ENCODE data around the gene AQP1.

The AQP1 gene

DNA sequence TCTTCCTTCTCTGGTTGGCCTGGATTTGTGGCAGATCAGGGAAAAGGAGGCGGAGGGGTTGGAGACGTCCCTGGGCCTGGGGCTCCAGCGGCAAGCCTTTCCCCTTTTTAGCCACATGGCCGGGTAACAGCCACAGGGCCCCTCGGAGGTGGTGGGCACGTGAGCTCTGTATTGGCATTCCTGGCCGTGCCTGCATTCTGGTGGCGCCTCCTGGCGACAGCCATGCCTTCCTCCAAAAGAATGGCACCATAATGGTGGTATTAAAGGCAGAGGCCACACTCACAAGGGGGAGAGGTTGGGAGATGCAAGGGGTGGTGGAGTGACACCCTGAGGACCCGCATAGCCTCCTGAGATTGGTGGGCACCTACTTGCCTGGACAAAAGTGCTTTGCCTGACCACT, 3.0 kb upstream of the AQP1 start:
- Histone ChIP-seq H2AFZ (ENCODE audit: low read depth, low read length) (no peak overlapping the region), H3K27ac (ENCODE audit: low read length) (no peak overlapping the region), H3K4me2 (ENCODE audit: insufficient read depth, low read length) (no peak overlapping the region), H3K36me3 (ENCODE audit: insufficient read depth, low read length) (no peaks in the 10 kb centered on the region), H3K4me3 (ENCODE audit: low read depth in 1 of 2, low read length in 2 of 2) (no peak overlapping the region), H3K9me3 (ENCODE audit: insufficient read depth, low read length, severe bottlenecking) (no peaks in the 10 kb centered on the region), H3K9ac (ENCODE audit: low read depth, low read length) (no peak overlapping the region), H3K79me2 (ENCODE audit: insufficient read depth, low read length) (no peaks in the 10 kb centered on the region), H3K4me1 (ENCODE audit: insufficient read depth, low read length) (no peaks in the 10 kb centered on the region), H4K20me1 (ENCODE audit: insufficient read depth, low read length) (peaks cover 5% of the 10 kb centered on the region; the same call in 1 of the 2 replicates), H3K27me3 (ENCODE audit: insufficient read depth, low read length, poor library complexity) (no peaks in the 10 kb centered on the region)
- DNase-seq (no peak), ATAC-seq (ENCODE audit: insufficient read depth, low read depth) (no peak)
- no peak for TF ChIP-seq EZH2 (IDR thresholded peaks at IDR 0.05; ENCODE audit: borderline replicate concordance, low read depth, low read length, severe bottlenecking)
- TF ChIP-seq, protein P1, sequence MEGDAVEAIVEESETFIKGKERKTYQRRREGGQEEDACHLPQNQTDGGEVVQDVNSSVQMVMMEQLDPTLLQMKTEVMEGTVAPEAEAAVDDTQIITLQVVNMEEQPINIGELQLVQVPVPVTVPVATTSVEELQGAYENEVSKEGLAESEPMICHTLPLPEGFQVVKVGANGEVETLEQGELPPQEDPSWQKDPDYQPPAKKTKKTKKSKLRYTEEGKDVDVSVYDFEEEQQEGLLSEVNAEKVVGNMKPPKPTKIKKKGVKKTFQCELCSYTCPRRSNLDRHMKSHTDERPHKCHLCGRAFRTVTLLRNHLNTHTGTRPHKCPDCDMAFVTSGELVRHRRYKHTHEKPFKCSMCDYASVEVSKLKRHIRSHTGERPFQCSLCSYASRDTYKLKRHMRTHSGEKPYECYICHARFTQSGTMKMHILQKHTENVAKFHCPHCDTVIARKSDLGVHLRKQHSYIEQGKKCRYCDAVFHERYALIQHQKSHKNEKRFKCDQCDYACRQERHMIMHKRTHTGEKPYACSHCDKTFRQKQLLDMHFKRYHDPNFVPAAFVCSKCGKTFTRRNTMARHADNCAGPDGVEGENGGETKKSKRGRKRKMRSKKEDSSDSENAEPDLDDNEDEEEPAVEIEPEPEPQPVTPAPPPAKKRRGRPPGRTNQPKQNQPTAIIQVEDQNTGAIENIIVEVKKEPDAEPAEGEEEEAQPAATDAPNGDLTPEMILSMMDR (IDR thresholded peaks at IDR 0.05; ENCODE audit: borderline replicate concordance, extremely low read depth, low read length, poor library complexity, severe bottlenecking), result no peak

DNA sequence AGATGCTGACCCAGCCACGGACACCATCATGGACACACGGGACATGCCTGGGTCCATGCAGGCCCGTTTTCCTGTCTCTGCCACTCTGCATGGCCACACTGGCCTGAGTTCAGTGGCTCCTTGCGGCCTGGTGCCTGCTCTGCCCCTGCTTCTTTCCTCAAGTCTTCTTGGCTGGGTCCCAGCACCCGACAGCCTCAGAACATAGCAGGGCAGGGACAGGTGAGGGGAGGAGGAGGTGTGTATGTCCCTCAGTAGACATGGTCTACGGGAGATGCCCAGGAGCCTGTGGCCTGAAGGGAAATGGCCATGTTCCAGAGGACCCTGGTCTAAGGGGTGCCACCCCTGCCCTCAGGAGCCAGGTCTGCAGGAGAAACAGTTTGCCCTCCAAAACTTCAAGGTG, 2.2 kb upstream of the AQP1 start:
- Histone ChIP-seq H3K36me3 (ENCODE audit: insufficient read depth, low read length) (no peaks in the 10 kb centered on the region), H3K9me3 (ENCODE audit: insufficient read depth, low read length, severe bottlenecking) (no peaks in the 10 kb centered on the region), H2AFZ (ENCODE audit: low read depth, low read length) (no peak overlapping the region), H3K79me2 (ENCODE audit: insufficient read depth, low read length) (no peaks in the 10 kb centered on the region), H3K4me3 (ENCODE audit: low read depth in 1 of 2, low read length in 2 of 2) (no peak overlapping the region), H3K9ac (ENCODE audit: low read depth, low read length) (no peak overlapping the region), H4K20me1 (ENCODE audit: insufficient read depth, low read length) (peaks cover 5% of the 10 kb centered on the region; the same call in 1 of the 2 replicates), H3K27me3 (ENCODE audit: insufficient read depth, low read length, poor library complexity) (no peaks in the 10 kb centered on the region), H3K4me2 (ENCODE audit: insufficient read depth, low read length) (no peak overlapping the region), H3K27ac (ENCODE audit: low read length) (no peak overlapping the region), H3K4me1 (ENCODE audit: insufficient read depth, low read length) (no peaks in the 10 kb centered on the region)
- no peak for ATAC-seq (ENCODE audit: insufficient read depth, low read depth)
- TF ChIP-seq, protein P1 (IDR thresholded peaks at IDR 0.05; ENCODE audit: borderline replicate concordance, extremely low read depth, low read length, poor library complexity, severe bottlenecking), result no peak
- TF ChIP-seq EZH2 (IDR thresholded peaks at IDR 0.05; ENCODE audit: borderline replicate concordance, low read depth, low read length, severe bottlenecking), result no peak
- DNase-seq, result no peak

DNA sequence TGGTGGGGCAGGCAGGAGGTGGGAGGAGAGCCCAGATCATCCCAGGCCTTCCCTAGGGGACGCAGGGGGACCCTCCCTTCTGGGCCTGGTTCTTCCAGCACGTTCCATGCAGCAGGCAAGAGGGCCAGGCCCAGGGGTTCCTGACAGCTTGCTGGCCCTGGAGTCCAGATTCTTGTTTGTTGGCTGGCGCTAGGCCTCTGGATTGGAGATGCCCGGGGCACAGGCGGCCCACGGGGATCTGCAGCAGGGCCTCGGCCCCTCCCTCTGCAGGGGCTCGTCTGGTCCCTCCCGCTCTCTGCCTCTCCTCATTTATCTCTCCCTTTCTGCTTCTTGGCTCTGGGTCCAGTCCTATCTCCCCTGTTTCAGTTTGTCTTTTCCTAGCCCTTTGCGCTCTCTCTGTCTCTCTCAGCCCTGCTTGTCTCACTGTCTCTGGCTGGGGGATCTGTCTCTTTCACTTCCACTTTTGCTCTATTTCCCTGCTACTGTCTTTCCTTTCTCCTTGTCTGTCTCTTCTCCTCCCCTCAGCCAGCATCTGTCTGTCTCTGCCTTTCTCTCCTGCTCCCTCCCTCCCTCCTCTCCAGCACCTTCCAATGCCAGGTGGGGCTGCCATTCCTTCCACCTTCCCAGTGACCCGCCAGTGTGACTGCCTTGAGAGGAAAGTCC, 1.1 kb upstream of the AQP1 start:
- Histone ChIP-seq H3K27ac (ENCODE audit: low read length) (no peak overlapping the region), H2AFZ (ENCODE audit: low read depth, low read length) (no peak overlapping the region), H3K4me1 (ENCODE audit: insufficient read depth, low read length) (no peaks in the 10 kb centered on the region), H3K4me2 (ENCODE audit: insufficient read depth, low read length) (no peak overlapping the region), H3K27me3 (ENCODE audit: insufficient read depth, low read length, poor library complexity) (no peaks in the 10 kb centered on the region), H3K4me3 (ENCODE audit: low read depth in 1 of 2, low read length in 2 of 2) (no peak overlapping the region), H3K36me3 (ENCODE audit: insufficient read depth, low read length) (no peaks in the 10 kb centered on the region), H3K79me2 (ENCODE audit: insufficient read depth, low read length) (no peaks in the 10 kb centered on the region), H3K9ac (ENCODE audit: low read depth, low read length) (no peak overlapping the region), H4K20me1 (ENCODE audit: insufficient read depth, low read length) (peaks cover 5% of the 10 kb centered on the region; the same call in 1 of the 2 replicates), H3K9me3 (ENCODE audit: insufficient read depth, low read length, severe bottlenecking) (no peaks in the 10 kb centered on the region)
- DNase-seq, result no peak
- no peak for ATAC-seq (ENCODE audit: insufficient read depth, low read depth)
- TF ChIP-seq EZH2 (IDR thresholded peaks at IDR 0.05; ENCODE audit: borderline replicate concordance, low read depth, low read length, severe bottlenecking), result no peak
- TF ChIP-seq, protein P1 (IDR thresholded peaks at IDR 0.05; ENCODE audit: borderline replicate concordance, extremely low read depth, low read length, poor library complexity, severe bottlenecking), result no peak

All from DND-41 (cell line).